GM12878 (cell line): ENCODE measurements around the gene COX6A1. TPM values are rescaled to one million over a fixed set of nuclear protein-coding genes. Genes with fewer than 3 reads are reported as not detected.

ENCODE experiments used
- ATAC-seq: fragments of 200-7000 bp; cut with Tn5 transposase; 3 replicates; pipeline ENCODE4 v1.9.1; 2020; ENCODE audit warnings: mild to moderate bottlenecking, moderate library complexity
- BruUV-seq: library from RNA; stranded (reverse); fragments of 400-500 nt; replicated peaks from 2 replicates; lab custom pipeline; 2021; lab: Mats Ljungman, UMichigan
- CTCF ChIA-PET: fragments of 300-600 bp; sonication (Branson Sonifier 250); formaldehyde crosslinking; extraction: SDS; loops from one replicate; lab custom pipeline; 2021; ENCODE audit warnings: inconsistent platforms; lab: Yijun Ruan, JAX
- POLR2A ChIA-PET: fragments of 350-600 bp; formaldehyde crosslinking; extraction: SDS; loops from one replicate; lab custom pipeline; 2021; ENCODE audit warnings: inconsistent platforms; lab: Charles Lee
- RAD21 ChIA-PET: fragments of 300-600 bp; sonication (Branson Sonifier 250); formaldehyde crosslinking; loops from one replicate; lab custom pipeline; 2023; ENCODE audit warnings: antibody characterized with exemption; ENCODE audit not compliant: unreplicated experiment; lab: Charles Lee
- SMC1A ChIA-PET: fragments of 300-600 bp; sonication (Branson Sonifier 250); formaldehyde crosslinking; loops from one replicate; lab custom pipeline; 2023; ENCODE audit not compliant: unreplicated experiment, uncharacterized antibody; lab: Charles Lee
- DNase-seq: peaks from one replicate; pipeline ENCODE4 v3.0.0-alpha.2; 2011; ENCODE audit warnings: low read depth, low spot score
- FAIRE-seq: peaks from 3 replicates; lab custom pipeline; 2011; peaks lifted over from hg19 to GRCh38; lab: Jason Lieb, UNC
- H2AFZ ChIP-seq: 2 replicates; pipeline ENCODE4 v1.6.0; 2011; ENCODE audit warnings: low read depth, low read length, control low read depth; ENCODE audit not compliant: control insufficient read depth
- H3K27ac ChIP-seq: 2 replicates; pipeline ENCODE4 v1.5.1; 2011; ENCODE audit warnings: control low read depth; ENCODE audit not compliant: control insufficient read depth, insufficient read depth
- H3K27me3 ChIP-seq, 2 experiments: replicated peaks in 1 of 2; 2 replicates each; pipeline versions ENCODE4 v1.6.0 to v1.6.1; 2011; ENCODE audit warnings: low read length in 1 of 2; ENCODE audit not compliant: control insufficient read depth in 2 of 2, insufficient read depth in 2 of 2
- H3K36me3 ChIP-seq, 2 experiments: 2 replicates each; pipeline ENCODE4 v1.5.1; 2011; ENCODE audit warnings: low read length in 1 of 2; ENCODE audit not compliant: control insufficient read depth in 2 of 2, insufficient read depth in 2 of 2
- H3K4me1 ChIP-seq: 2 replicates; pipeline ENCODE4 v1.6.1; 2011; ENCODE audit warnings: mild to moderate bottlenecking, low read length, moderate library complexity, mixed read lengths; ENCODE audit not compliant: control insufficient read depth, insufficient read depth
- H3K4me2 ChIP-seq: 2 replicates; pipeline ENCODE4 v1.6.0; 2011; ENCODE audit warnings: control low read depth; ENCODE audit not compliant: control insufficient read depth, insufficient read depth
- H3K4me3 ChIP-seq: fragments of 200-600 bp; sonication (generic); 2 replicates; pipeline ENCODE4 v1.5.1; 2016
- H3K79me2 ChIP-seq: 2 replicates; pipeline ENCODE4 v1.6.0; 2011; ENCODE audit warnings: low read length; ENCODE audit not compliant: control insufficient read depth, insufficient read depth
- H3K9ac ChIP-seq: 2 replicates; pipeline ENCODE4 v1.8.0; 2011; ENCODE audit warnings: low read length, control low read depth, mixed read lengths; ENCODE audit not compliant: control insufficient read depth, insufficient read depth
- H3K9me3 ChIP-seq: replicated peaks from 3 replicates; pipeline ENCODE4 v1.5.1; 2011; ENCODE audit warnings: mild to moderate bottlenecking, low read length; ENCODE audit not compliant: control insufficient read depth, insufficient read depth
- H4K20me1 ChIP-seq: 2 replicates; pipeline ENCODE4 v1.6.0; 2011; ENCODE audit not compliant: control insufficient read depth, insufficient read depth
- CBX3 ChIP-seq: fragments of 200-600 bp; sonication (generic); IDR thresholded peaks from 2 replicates; pipeline ENCODE4 v1.6.1; 2016; ENCODE audit warnings: low read depth, borderline replicate concordance
- CBX5 ChIP-seq: sonication (generic); IDR thresholded peaks from 2 replicates; pipeline ENCODE4 v1.6.1; 2016; ENCODE audit warnings: low read depth, moderate library complexity, mild to moderate bottlenecking, inconsistent platforms
- EGR1 ChIP-seq, 2 experiments: IDR thresholded peaks; 1 replicate in 1 of 2; 2 replicates in 1 of 2; pipeline ENCODE4 v1.6.1; 2011 to 2012; ENCODE audit warnings: low read depth in 2 of 2, low read length in 2 of 2, borderline replicate concordance in 1 of 2, mild to moderate bottlenecking in 1 of 2, moderate library complexity in 1 of 2
- IRF4 ChIP-seq: IDR thresholded peaks from 2 replicates; pipeline ENCODE4 v1.6.1; 2011; ENCODE audit warnings: low read depth, low read length
- POLR2A ChIP-seq: IDR thresholded peaks from 2 replicates; pipeline ENCODE4 v1.6.1; 2011; ENCODE audit warnings: low read depth, mild to moderate bottlenecking, low read length
- POU2F2 ChIP-seq: IDR thresholded peaks from 3 replicates; pipeline ENCODE4 v1.6.1; 2011; ENCODE audit warnings: low read depth, mild to moderate bottlenecking, low read length, borderline replicate concordance
- PRDM15 ChIP-seq: fragments of 450-650 bp; formaldehyde crosslinking; IDR thresholded peaks from 2 replicates; pipeline ENCODE4 v1.4.0; 2020; ENCODE audit warnings: mild to moderate bottlenecking, moderate library complexity
- SPI1 ChIP-seq: IDR thresholded peaks from 2 replicates; pipeline ENCODE4 v1.6.1; 2011; ENCODE audit warnings: low read depth, mild to moderate bottlenecking, low read length, moderate library complexity, borderline replicate concordance; ENCODE audit not compliant: insufficient read depth
- SRF ChIP-seq, 2 experiments: IDR thresholded peaks; 2 replicates each; pipeline ENCODE4 v1.6.1; 2011; ENCODE audit warnings: low read depth in 2 of 2, low read length in 2 of 2, mild to moderate bottlenecking in 1 of 2, moderate library complexity in 1 of 2
- STAT1 ChIP-seq: fragments of 450-650 bp; conservative IDR thresholded peaks from 2 replicates; pipeline ENCODE4 v1.6.1; 2014; ENCODE audit warnings: antibody characterized with exemption, mild to moderate bottlenecking
- ZBTB11 ChIP-seq: fragments of 450-650 bp; formaldehyde crosslinking; IDR thresholded peaks from 2 replicates; pipeline ENCODE4 v1.5.0; 2022; ENCODE audit warnings: mild to moderate bottlenecking, missing genetic modification characterization
- WGBS: methylation state at CpG from one replicate; pipeline ENCODE4 v1.1.6; 2016; ENCODE audit warnings: low lambda C conversion rate; ENCODE audit not compliant: insufficient replicate concordance, insufficient coverage; ENCODE audit errors: missing lambda C conversion rate; 5-methylcytosine and 5-hydroxymethylcytosine counted together
- in situ Hi-C: fragments of 300-500 bp; cut with MboI; formaldehyde crosslinking; loops from 9 replicates; pipeline ENCODE4 v1.14.3; 2018; ENCODE audit warnings: mixed read lengths
- intact Hi-C: fragments of 100-400 bp; cut with micrococcal nuclease; formaldehyde crosslinking; loops from one replicate; pipeline ENCODE4 v1.14.2; 2022; ENCODE audit not compliant: unreplicated experiment
- polyA plus RNA-seq, 11 experiments: library from polyadenylated mRNA; depleted of rRNA in 4 of 11; unstranded in 6 of 11; stranded (reverse) in 5 of 11; fragments of >200 nt; fragmentation: Nextera tagmentation in 4 of 11; fragmentation: Illumina TruSeq in 1 of 11; extraction: Ambion mirVana in 4 of 11; extraction: Trizol in 1 of 11; gene quantifications; 1 replicate in 1 of 11; 2 replicates in 10 of 11; pipeline versions ENCODE4 v1.2.1 to v1.2.3, GENCODE V29; 2011 to 2016; ENCODE audit warnings: inconsistent platforms in 2 of 11, missing spikeins in 2 of 11, low read depth in 1 of 11
- total RNA-seq, 4 experiments: library from RNA; depleted of rRNA in 3 of 4; stranded (reverse); fragments of >200 nt in 3 of 4; fragmentation: Illumina TruSeq in 1 of 4; extraction: Trizol in 1 of 4; gene quantifications; 2 replicates each; pipeline versions ENCODE4 v1.2.1 to v1.2.3, GENCODE V29; 2013 to 2021

COX6A1 gene
- total and polyA plus RNA-seq, 10 of the 15 experiments (the other 5 are each of a cell fraction or from before 2014, with no cell fraction given) = 408 to 2,723 (median 1,019) TPM

DNA sequence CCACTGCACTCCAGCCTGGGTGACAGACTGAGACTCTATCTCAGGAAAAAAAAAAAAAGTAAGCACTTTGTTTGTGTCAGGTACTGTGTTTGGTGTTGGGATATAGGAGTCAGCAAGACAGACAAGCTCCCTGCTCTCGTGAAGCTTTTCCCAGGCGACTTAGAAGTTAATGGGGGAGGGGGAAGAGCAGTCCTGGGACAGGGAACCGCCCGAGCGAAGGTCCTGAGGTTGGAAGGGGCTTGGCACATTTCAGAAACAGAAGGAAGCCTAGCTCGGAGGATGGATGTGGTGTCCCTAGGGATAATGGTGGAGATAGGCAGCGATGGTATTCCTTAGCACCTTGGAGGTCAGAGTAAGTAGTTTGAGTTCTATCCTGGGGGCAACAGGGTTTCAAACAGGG is 8.5 kb upstream of the COX6A1 start (continued):
- TF ChIP-seq ZBTB11 (CRISPR knock-in tag) = no peak
- no peak for TF ChIP-seq IRF4
- TF ChIP-seq POLR2A = no peak
- TF ChIP-seq CBX3 = no peak
- TF ChIP-seq POU2F2 = no peak
- TF ChIP-seq SRF (IDR thresholded peaks at IDR 0.05; ENCODE audit: low read depth in 2 of 2, low read length in 2 of 2) = no peak
- no peak for TF ChIP-seq STAT1

GRCh38 chr12:120432772-120433525 is 5.0 kb upstream of the COX6A1 start:
- peaks cover 3% of the 10 kb centered on the region for H3K79me2 ChIP-seq
- in situ Hi-C loops = loop anchor here (5.0 to 10.0 kb wide), 2 partner anchors 76 to 108 kb away; partner anchors contain the start of gene PLA2G1B
- H3K4me3 ChIP-seq = no peak overlapping the region
- H2AFZ ChIP-seq = no peak overlapping the region
- no peak for TF ChIP-seq EGR1 (IDR thresholded peaks at IDR 0.05; ENCODE audit: borderline replicate concordance in 1 of 2, low read depth in 2 of 2, low read length in 2 of 2)
- TF ChIP-seq SPI1 = peak; percentile 50; the same call in 1 of the 2 replicates
- TF ChIP-seq PRDM15 (CRISPR knock-in tag) = no peak
- no peak for TF ChIP-seq CBX5
- no TSS peak for BruUV-seq
- H4K20me1 ChIP-seq = no peaks in the 10 kb centered on the region
- SMC1A ChIA-PET = interaction anchor here (1.1 kb wide), 1 partner anchor 193 kb away, joined by 3 read pairs; no protein-coding TSS in a partner anchor
- POLR2A ChIA-PET = interaction anchor here (0.5 to 0.9 kb wide), 2 partner anchors 11 to 14 kb away, joined by 3 to 4 read pairs; no protein-coding TSS in a partner anchor
- WGBS = 5% methylated on average over 10 of the region's 10 CpGs
- no peak overlapping the region for H3K9ac ChIP-seq
- no peaks in the 10 kb centered on the region for H3K4me1 ChIP-seq
- CTCF ChIA-PET = interaction anchor here (0.6 to 2.4 kb wide), 4 partner anchors 77 to 108 kb away, joined by 3 to 7 read pairs (median 4); no protein-coding TSS in a partner anchor
- DNase-seq (no peak), ATAC-seq (no peak), FAIRE-seq (no peak)
- no peak overlapping the region for H3K27ac ChIP-seq
- H3K4me2 ChIP-seq = no peak overlapping the region
- no peaks in the 10 kb centered on the region for H3K36me3 ChIP-seq
- RAD21 ChIA-PET = no interaction called here
- no peaks in the 10 kb centered on the region for H3K27me3 ChIP-seq
- intact Hi-C loops = no loop called here
- no peaks in the 10 kb centered on the region for H3K9me3 ChIP-seq
